H9 (cell line): ENCODE data around the gene HTD2. TPM values are rescaled to one million over a fixed set of nuclear protein-coding genes. Genes with fewer than 3 reads are reported as not detected.

Source experiments
- DNase-seq: peaks from one replicate; pipeline ENCODE4 v3.0.0-alpha.2; 2017
- H2AFZ ChIP-seq: one replicate; pipeline ENCODE4 v1.6.1; 2013; ENCODE audit warnings: mild to moderate bottlenecking, low read length, control low read depth, moderate library complexity
- H2AK5ac ChIP-seq: 2 replicates; pipeline ENCODE4 v1.6.1; 2013; ENCODE audit warnings: low read length, control low read depth, mixed read lengths; ENCODE audit not compliant: insufficient read length
- H2BK120ac ChIP-seq: one replicate; pipeline ENCODE4 v1.6.1; 2013; ENCODE audit warnings: low read depth, mild to moderate bottlenecking, low read length, control low read depth, inconsistent platforms; ENCODE audit not compliant: poor library complexity, severe bottlenecking
- H2BK12ac ChIP-seq: 2 replicates; pipeline ENCODE4 v1.6.1; 2013; ENCODE audit warnings: low read length, control low read depth, mixed read lengths, low read depth; ENCODE audit not compliant: insufficient read length
- H2BK15ac ChIP-seq: 2 replicates; pipeline ENCODE4 v1.6.1; 2013; ENCODE audit warnings: low read depth, low read length, control low read depth
- H2BK20ac ChIP-seq: one replicate; pipeline ENCODE4 v1.6.1; 2013; ENCODE audit warnings: low read depth, mild to moderate bottlenecking, low read length, control low read depth, inconsistent platforms; ENCODE audit not compliant: poor library complexity, severe bottlenecking
- H2BK5ac ChIP-seq: 2 replicates; pipeline ENCODE4 v1.6.1; 2013; ENCODE audit warnings: low read length, control low read depth, mixed read lengths; ENCODE audit not compliant: insufficient read length
- H3K14ac ChIP-seq: 2 replicates; pipeline ENCODE4 v1.6.1; 2013; ENCODE audit warnings: low read length, control low read depth; ENCODE audit not compliant: insufficient read depth
- H3K18ac ChIP-seq: 2 replicates; pipeline ENCODE4 v1.6.1; 2013; ENCODE audit warnings: low read depth, mild to moderate bottlenecking, mixed read lengths, low read length, control low read depth; ENCODE audit not compliant: insufficient read length
- H3K23ac ChIP-seq: 2 replicates; pipeline ENCODE4 v1.6.1; 2013; ENCODE audit warnings: low read length, control low read depth, mixed read lengths, low read depth; ENCODE audit not compliant: insufficient read length
- H3K23me2 ChIP-seq: 2 replicates; pipeline ENCODE4 v1.6.1; 2013; ENCODE audit warnings: low read depth, mild to moderate bottlenecking, mixed read lengths, low read length, control low read depth; ENCODE audit not compliant: insufficient read length, poor library complexity, severe bottlenecking
- H3K27ac ChIP-seq: 2 replicates; pipeline ENCODE4 v1.5.1; 2013; ENCODE audit warnings: low read length, control low read depth, mixed read lengths, low read depth; ENCODE audit not compliant: insufficient read length
- H3K27me3 ChIP-seq: 2 replicates; pipeline ENCODE4 v1.6.1; 2013; ENCODE audit warnings: low read length, control low read depth, inconsistent platforms; ENCODE audit not compliant: insufficient read depth
- H3K4ac ChIP-seq: 2 replicates; pipeline ENCODE4 v1.6.1; 2013; ENCODE audit warnings: low read depth, mild to moderate bottlenecking, control low read depth, inconsistent platforms, low read length, moderate library complexity
- H3K4me1 ChIP-seq: 2 replicates; pipeline ENCODE4 v1.6.1; 2013; ENCODE audit warnings: low read length, control low read depth, inconsistent platforms; ENCODE audit not compliant: insufficient read depth
- H3K4me2 ChIP-seq: 2 replicates; pipeline ENCODE4 v1.6.1; 2013; ENCODE audit warnings: low read length, control low read depth, mixed read lengths; ENCODE audit not compliant: insufficient read length, insufficient read depth
- H3K56ac ChIP-seq: 2 replicates; pipeline ENCODE4 v1.6.1; 2013; ENCODE audit warnings: low read depth, mild to moderate bottlenecking, mixed read lengths, low read length, control low read depth; ENCODE audit not compliant: insufficient read length
- H3K79me1 ChIP-seq: 2 replicates; pipeline ENCODE4 v1.6.1; 2013; ENCODE audit warnings: low read depth, mild to moderate bottlenecking, moderate library complexity, low read length, control low read depth, inconsistent platforms; ENCODE audit not compliant: insufficient read depth, poor library complexity, severe bottlenecking
- H3K79me2 ChIP-seq: 2 replicates; pipeline ENCODE4 v1.6.1; 2013; ENCODE audit warnings: low read length, control low read depth, inconsistent platforms; ENCODE audit not compliant: insufficient read depth
- H3K9ac ChIP-seq: 2 replicates; pipeline ENCODE4 v1.6.1; 2013; ENCODE audit warnings: low read length, control low read depth, mixed read lengths; ENCODE audit not compliant: insufficient read length; ENCODE audit errors: extremely low read depth
- H3K9me3 ChIP-seq: one replicate; pipeline ENCODE4 v1.6.1; 2013; ENCODE audit warnings: low read depth, low read length, inconsistent platforms; ENCODE audit not compliant: control insufficient read depth
- H3T11ph ChIP-seq: one replicate; pipeline ENCODE4 v1.6.1; 2013; ENCODE audit warnings: mild to moderate bottlenecking, low read length, control low read depth, inconsistent platforms
- H4K20me1 ChIP-seq: one replicate; pipeline ENCODE4 v1.6.1; 2013; ENCODE audit not compliant: control insufficient read depth, insufficient read length, insufficient read depth
- H4K5ac ChIP-seq: 2 replicates; pipeline ENCODE4 v1.6.1; 2013; ENCODE audit warnings: low read depth, mild to moderate bottlenecking, mixed read lengths, low read length, control low read depth; ENCODE audit not compliant: insufficient read length
- H4K8ac ChIP-seq: replicated peaks from 2 replicates; pipeline ENCODE4 v1.6.1; 2013; ENCODE audit warnings: low read length, control low read depth, mixed read lengths, low read depth; ENCODE audit not compliant: insufficient read length
- H4K91ac ChIP-seq: 2 replicates; pipeline ENCODE4 v1.6.1; 2013; ENCODE audit warnings: low read depth, mild to moderate bottlenecking, moderate library complexity, mixed read lengths, low read length, control low read depth; ENCODE audit not compliant: insufficient read length
- H3K27ac Mint-ChIP-seq, 3 experiments: 2 replicates in 2 of 3; 3 replicates in 1 of 3; pipeline ENCODE4 v1.8.0; 2020 to 2021; ENCODE audit warnings: mixed read lengths in 3 of 3, mild to moderate bottlenecking in 1 of 3, moderate library complexity in 1 of 3
- H3K27me3 Mint-ChIP-seq: 2 replicates; pipeline ENCODE4 v1.8.0; 2021; ENCODE audit warnings: low read depth, mild to moderate bottlenecking, moderate library complexity, mixed read lengths
- H3K36me3 Mint-ChIP-seq, 3 experiments: 2 replicates in 2 of 3; 3 replicates in 1 of 3; pipeline ENCODE4 v1.8.0; 2020 to 2021; ENCODE audit warnings: low read depth in 3 of 3, mixed read lengths in 3 of 3; ENCODE audit not compliant: insufficient read depth in 1 of 3
- H3K4me1 Mint-ChIP-seq, 2 experiments: 2 replicates each; pipeline ENCODE4 v1.8.0; 2020; ENCODE audit warnings: mixed read lengths in 2 of 2
- H3K4me3 Mint-ChIP-seq, 2 experiments: 2 replicates in 1 of 2; 3 replicates in 1 of 2; pipeline ENCODE4 v1.8.0; 2020 to 2021; ENCODE audit warnings: mild to moderate bottlenecking in 2 of 2, mixed read lengths in 2 of 2, moderate library complexity in 1 of 2
- H3K9me3 Mint-ChIP-seq, 2 experiments: 2 replicates in 1 of 2; 3 replicates in 1 of 2; pipeline ENCODE4 v1.8.0; 2020; ENCODE audit warnings: mild to moderate bottlenecking in 2 of 2, mixed read lengths in 2 of 2, moderate library complexity in 1 of 2
- CTCF ChIP-seq: fragments of 200-600 bp; sonication (generic); conservative IDR thresholded peaks from 3 replicates; pipeline ENCODE4 v1.8.0; 2021; ENCODE audit warnings: antibody characterized with exemption, mild to moderate bottlenecking
- WGBS: extraction: QIAGEN DNeasy Blood & Tissue Kit; methylation state at CpG from one replicate; pipeline ENCODE4 v1.1.7; 2013; ENCODE audit warnings: missing lambda C conversion rate, low lambda C conversion rate, mixed read lengths; ENCODE audit not compliant: insufficient read length; ENCODE audit errors: extremely low coverage; 5-methylcytosine and 5-hydroxymethylcytosine counted together
- total RNA-seq: library from RNA; stranded (reverse); gene quantifications from 2 replicates; pipeline ENCODE4 v1.2.1, GENCODE V29; 2021

The HTD2 gene
- total RNA-seq, 1 experiment from 2014 or later, result 13.4 TPM

- no peaks in the 10 kb centered on the region for H4K20me1 ChIP-seq
- no peaks in the 10 kb centered on the region for H3K4me1 Mint-ChIP-seq
- H3K23me2 ChIP-seq, result no peaks in the 10 kb centered on the region
- H3K14ac ChIP-seq, result no peak overlapping the region
- no peaks in the 10 kb centered on the region for H3K27me3 ChIP-seq
- no peak for TF ChIP-seq CTCF
- H4K8ac ChIP-seq, result no peak overlapping the region
- H2BK15ac ChIP-seq, result no peak overlapping the region
- no peak overlapping the region for H2AK5ac ChIP-seq
- H4K91ac ChIP-seq, result no peak overlapping the region
- H3T11ph ChIP-seq, result no peak overlapping the region
- H3K56ac ChIP-seq, result no peak overlapping the region
- no peak overlapping the region for H3K18ac ChIP-seq
- no peak overlapping the region for H2BK20ac ChIP-seq
- no peak overlapping the region for H4K5ac ChIP-seq
- no peak overlapping the region for H3K27ac ChIP-seq
- no peak overlapping the region for H3K9ac ChIP-seq
- no peaks in the 10 kb centered on the region for H3K79me1 ChIP-seq
- no peaks in the 10 kb centered on the region for H3K4me1 ChIP-seq
- H3K27me3 Mint-ChIP-seq, result no peaks in the 10 kb centered on the region
- H2BK5ac ChIP-seq, result no peak overlapping the region
- H3K27ac Mint-ChIP-seq, result no peak overlapping the region
- no peak overlapping the region for H2BK120ac ChIP-seq
- no peak overlapping the region for H3K23ac ChIP-seq
- no peaks in the 10 kb centered on the region for H3K9me3 Mint-ChIP-seq
- H3K9me3 ChIP-seq, result no peaks in the 10 kb centered on the region
- no peaks in the 10 kb centered on the region for H3K36me3 Mint-ChIP-seq
- no CpG with 5 or more reads among the region's 5 CpGs for WGBS
- H3K4me3 Mint-ChIP-seq, result no peak overlapping the region
- no peak overlapping the region for H3K4me2 ChIP-seq
- DNase-seq, result no peak
- no peak overlapping the region for H2BK12ac ChIP-seq
- no peaks in the 10 kb centered on the region for H3K79me2 ChIP-seq
- H2AFZ ChIP-seq, result no peak overlapping the region
- no peak overlapping the region for H3K4ac ChIP-seq
These were observed 36.4 kb downstream of the HTD2 start for GRCh38 chr3:58342676-58343075.
